ENCODE results near the gene SP110.
"Not testable (repeated sequence)": the region's sequence is repeated elsewhere in the genome, so short reads cannot be mapped to it uniquely, and the experiment has no call there.

Gene SP110

GRCh38 chr2:230124757-230125431 is 94.9 kb downstream of the SP110 start:
- no peak for DNase-seq (ENCODE audit: low read depth)

GRCh38 chr2:230124235-230124634 is 95.5 kb downstream of the SP110 start:
- DNase-seq (ENCODE audit: low read depth): no peak

- DNase-seq (ENCODE audit: low read depth): not testable (repeated sequence)
Measured at GRCh38 chr2:230120376-230120775, 99.4 kb downstream of the SP110 start.

GRCh38 chr2:230119827-230120226 is 100.0 kb downstream of the SP110 start:
- DNase-seq (ENCODE audit: low read depth): not testable (repeated sequence)
